SK-N-SH treated with all-trans-retinoic acid at 6 μM for 48 hours (cell line): ENCODE data around the gene PGAM4.

Experiments
- ARNTL ChIP-seq: fragments of 450-650 bp; formaldehyde crosslinking; IDR thresholded peaks from 2 replicates; pipeline ENCODE4 v1.5.0; 2020; ENCODE audit warnings: low read depth, mild to moderate bottlenecking, moderate library complexity, borderline replicate concordance
- BACH2 ChIP-seq: fragments of 250-450 bp; sonication (Bioruptor Pico); IDR thresholded peaks from 2 replicates; pipeline ENCODE4 v1.9.0; 2021; ENCODE audit warnings: mild to moderate bottlenecking, borderline replicate concordance
- PATZ1 ChIP-seq: fragments of 250-450 bp; sonication (Bioruptor Pico); IDR thresholded peaks from 2 replicates; pipeline ENCODE4 v1.8.0; 2020; ENCODE audit warnings: mild to moderate bottlenecking, moderate library complexity, borderline replicate concordance
- RARB ChIP-seq: fragments of 250-450 bp; sonication (Bioruptor Pico); IDR thresholded peaks from 2 replicates; pipeline ENCODE4 v1.8.0; 2021; ENCODE audit warnings: mild to moderate bottlenecking, moderate library complexity
- SNAI2 ChIP-seq: fragments of 250-450 bp; sonication (Bioruptor Pico); IDR thresholded peaks from 2 replicates; pipeline ENCODE4 v1.5.0; 2020; ENCODE audit warnings: mild to moderate bottlenecking, moderate library complexity
- TCF4 ChIP-seq: fragments of 250-450 bp; sonication (Bioruptor Pico); IDR thresholded peaks from 2 replicates; pipeline ENCODE4 v1.8.0; 2021; ENCODE audit warnings: mild to moderate bottlenecking, moderate library complexity, borderline replicate concordance
- ZFP30 ChIP-seq: fragments of 450-650 bp; formaldehyde crosslinking; IDR thresholded peaks from 2 replicates; pipeline ENCODE4 v1.5.0; 2022; ENCODE audit warnings: mild to moderate bottlenecking, moderate library complexity
- TF ChIP-seq, protein P1 (sequence below): fragments of 250-450 bp; sonication (Bioruptor Pico); IDR thresholded peaks from 2 replicates; pipeline ENCODE4 v1.5.1; 2020; ENCODE audit warnings: low read depth, mild to moderate bottlenecking, moderate library complexity

DNA sequence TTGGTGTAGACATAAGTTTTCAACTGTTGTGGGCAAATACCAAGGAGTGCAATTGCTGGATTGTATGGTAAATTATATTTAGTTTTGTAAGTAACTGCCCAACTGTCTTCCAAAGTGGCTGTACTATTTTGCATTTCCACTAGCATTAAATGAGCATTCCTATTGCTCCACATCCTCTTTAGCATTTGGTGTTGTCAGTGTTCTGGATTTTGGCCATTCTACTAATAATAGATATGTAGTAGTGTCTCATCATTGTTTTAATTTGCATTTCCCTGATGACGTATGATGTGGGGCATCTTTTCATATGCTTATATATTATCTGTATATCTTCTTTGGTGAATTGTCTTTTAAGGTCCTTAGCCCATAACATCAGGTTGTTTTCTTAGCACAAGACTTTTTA lies 17.3 kb downstream of the PGAM4 start:
- no peak for TF ChIP-seq PATZ1 (CRISPR knock-in tag)
- TF ChIP-seq, protein P1, sequence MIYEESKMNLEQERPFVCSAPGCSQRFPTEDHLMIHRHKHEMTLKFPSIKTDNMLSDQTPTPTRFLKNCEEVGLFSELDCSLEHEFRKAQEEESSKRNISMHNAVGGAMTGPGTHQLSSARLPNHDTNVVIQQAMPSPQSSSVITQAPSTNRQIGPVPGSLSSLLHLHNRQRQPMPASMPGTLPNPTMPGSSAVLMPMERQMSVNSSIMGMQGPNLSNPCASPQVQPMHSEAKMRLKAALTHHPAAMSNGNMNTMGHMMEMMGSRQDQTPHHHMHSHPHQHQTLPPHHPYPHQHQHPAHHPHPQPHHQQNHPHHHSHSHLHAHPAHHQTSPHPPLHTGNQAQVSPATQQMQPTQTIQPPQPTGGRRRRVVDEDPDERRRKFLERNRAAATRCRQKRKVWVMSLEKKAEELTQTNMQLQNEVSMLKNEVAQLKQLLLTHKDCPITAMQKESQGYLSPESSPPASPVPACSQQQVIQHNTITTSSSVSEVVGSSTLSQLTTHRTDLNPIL (CRISPR knock-in tag), result no peak
- TF ChIP-seq SNAI2 (CRISPR knock-in tag), result no peak
- TF ChIP-seq ARNTL, result no peak
- TF ChIP-seq ZFP30, result no peak
- TF ChIP-seq BACH2 (CRISPR knock-in tag), result no peak
- TF ChIP-seq TCF4 (CRISPR knock-in tag), result no peak
- no peak for TF ChIP-seq RARB (CRISPR knock-in tag)
